Neural cell (in vitro differentiated cells): Measurements from ENCODE around the gene AFF2. TPM values are rescaled to one million over a fixed set of nuclear protein-coding genes. Genes with fewer than 3 reads are reported as not detected.

Experiments used
- H2AFZ ChIP-seq: fragments of 200-600, 300-800 bp; sonication (generic), shearing (Covaris generic); 2 replicates; pipeline ENCODE4 v1.6.0; 2014; ENCODE audit warnings: low read depth, mild to moderate bottlenecking, antibody characterized with exemption, low read length, moderate library complexity
- H3F3A ChIP-seq: fragments of 200-600 bp; shearing (Covaris generic); 2 replicates; pipeline ENCODE4 v1.6.1; 2016; ENCODE audit warnings: mild to moderate bottlenecking, moderate library complexity, mixed read lengths, antibody characterized with exemption, low read length; ENCODE audit not compliant: insufficient read depth, poor library complexity, severe bottlenecking
- H3K27ac ChIP-seq: fragments of 200-600, 300-800 bp; sonication (generic), shearing (Covaris generic); 2 replicates; pipeline ENCODE4 v1.5.1; 2014; ENCODE audit warnings: mild to moderate bottlenecking, low read length, moderate library complexity
- H3K27me3 ChIP-seq: fragments of 300-800, 200-600 bp; sonication (generic), shearing (Covaris generic); 2 replicates; pipeline ENCODE4 v1.6.0; 2014; ENCODE audit warnings: mild to moderate bottlenecking, low read depth, low read length, moderate library complexity; ENCODE audit not compliant: insufficient read depth
- H3K36me3 ChIP-seq: fragments of 300-800, 200-600 bp; sonication (generic), shearing (Covaris generic); 2 replicates; pipeline ENCODE4 v1.5.1; 2014; ENCODE audit warnings: mild to moderate bottlenecking, antibody characterized with exemption, low read length, moderate library complexity; ENCODE audit not compliant: insufficient read depth
- H3K4me2 ChIP-seq: fragments of 300-800, 200-600 bp; sonication (generic), shearing (Covaris generic); 2 replicates; pipeline ENCODE4 v1.6.0; 2014; ENCODE audit warnings: mild to moderate bottlenecking, low read length
- H3K4me3 ChIP-seq: fragments of 300-800, 200-600 bp; sonication (generic), shearing (Covaris generic); 2 replicates; pipeline ENCODE4 v1.5.1; 2014; ENCODE audit warnings: mild to moderate bottlenecking, low read length, moderate library complexity
- H3K79me2 ChIP-seq: fragments of 200-600 bp; shearing (Covaris generic); replicated peaks from 2 replicates; pipeline ENCODE4 v1.6.0; 2014; ENCODE audit warnings: mild to moderate bottlenecking, low read length, moderate library complexity; ENCODE audit not compliant: insufficient read depth
- H3K9ac ChIP-seq: fragments of 300-800, 200-600 bp; sonication (generic), shearing (Covaris generic); 2 replicates; pipeline ENCODE4 v1.6.1; 2016; ENCODE audit warnings: mild to moderate bottlenecking, low read length, mixed read lengths
- H3K9me2 ChIP-seq: fragments of 200-600 bp; shearing (Covaris generic); 2 replicates; pipeline ENCODE4 v1.6.1; 2016; ENCODE audit warnings: mild to moderate bottlenecking, low read length, mixed read lengths; ENCODE audit not compliant: insufficient read depth
- H3K9me3 ChIP-seq: fragments of 200-600, 300-800 bp; sonication (generic), shearing (Covaris generic); 2 replicates; pipeline ENCODE4 v1.6.1; 2016; ENCODE audit warnings: mild to moderate bottlenecking, mixed run types, low read length, moderate library complexity, mixed read lengths
- H4K20me1 ChIP-seq: fragments of 200-600 bp; shearing (Covaris generic); 2 replicates; pipeline ENCODE4 v1.6.1; 2016; ENCODE audit warnings: mild to moderate bottlenecking, mixed run types; ENCODE audit not compliant: insufficient read depth
- CTCF ChIP-seq: fragments of 450-650 bp; IDR thresholded peaks from 2 replicates; pipeline ENCODE4 v1.5.1; 2014; ENCODE audit warnings: antibody characterized with exemption, mild to moderate bottlenecking, moderate library complexity; ENCODE audit not compliant: poor library complexity, severe bottlenecking
- EP300 ChIP-seq: fragments of 450-650 bp; conservative IDR thresholded peaks from 2 replicates; pipeline ENCODE4 v1.6.1; 2014; ENCODE audit warnings: antibody characterized with exemption, mild to moderate bottlenecking, moderate library complexity; ENCODE audit not compliant: poor library complexity, severe bottlenecking
- EZH2 ChIP-seq: fragments of 200-600, 300-800 bp; shearing (Covaris generic), sonication (generic); IDR thresholded peaks from 2 replicates; pipeline ENCODE4 v1.6.1; 2014; ENCODE audit warnings: antibody characterized with exemption, low read length, borderline replicate concordance, mild to moderate bottlenecking; ENCODE audit not compliant: insufficient read depth, poor library complexity, severe bottlenecking
- MXI1 ChIP-seq: fragments of 450-650 bp; conservative IDR thresholded peaks from 2 replicates; pipeline ENCODE4 v1.6.1; 2014; ENCODE audit warnings: antibody characterized with exemption, mild to moderate bottlenecking; ENCODE audit not compliant: poor library complexity, severe bottlenecking
- POLR2AphosphoS5 ChIP-seq: IDR thresholded peaks from 2 replicates; pipeline ENCODE4 v1.6.1; 2012
- RAD21 ChIP-seq: fragments of 450-650 bp; conservative IDR thresholded peaks from 2 replicates; pipeline ENCODE4 v1.6.1; 2014; ENCODE audit warnings: antibody characterized with exemption, mild to moderate bottlenecking, moderate library complexity
- REST ChIP-seq: IDR thresholded peaks from 2 replicates; pipeline ENCODE4 v1.6.1; 2012; ENCODE audit warnings: borderline replicate concordance
- SMC3 ChIP-seq: fragments of 450-650 bp; conservative IDR thresholded peaks from 2 replicates; pipeline ENCODE4 v1.6.1; 2014; ENCODE audit warnings: antibody characterized with exemption, mild to moderate bottlenecking, moderate library complexity; ENCODE audit not compliant: poor library complexity
- TAF1 ChIP-seq: IDR thresholded peaks from 2 replicates; pipeline ENCODE4 v1.6.1; 2012; ENCODE audit warnings: low read depth
- polyA plus RNA-seq: library from polyadenylated mRNA; depleted of rRNA; stranded (reverse); fragments of >200 nt; gene quantifications from 2 replicates; pipeline ENCODE4 v1.2.3, GENCODE V29; 2014

Gene AFF2
- polyA plus RNA-seq, 1 donor from 2014 or later, result 10.5 TPM

- Histone ChIP-seq H3K4me2 (no peak overlapping the region), H3K9ac (no peak overlapping the region), H2AFZ (no peak overlapping the region), H3K36me3 (no peaks in the 10 kb centered on the region), H3K9me2 (no peaks in the 10 kb centered on the region), H3F3A (no peaks in the 10 kb centered on the region), H3K27ac (no peak overlapping the region), H3K4me3 (no peak overlapping the region), H4K20me1 (no peaks in the 10 kb centered on the region), H3K79me2 (no peaks in the 10 kb centered on the region), H3K27me3 (no peaks in the 10 kb centered on the region), H3K9me3 (no peaks in the 10 kb centered on the region)
- no peak for TF ChIP-seq EZH2
- TF ChIP-seq REST, result no peak
- no peak for TF ChIP-seq RAD21
- no peak for TF ChIP-seq MXI1
- no peak for TF ChIP-seq CTCF
- no peak for TF ChIP-seq EP300
- TF ChIP-seq POLR2AphosphoS5, result no peak
- no peak for TF ChIP-seq SMC3
- TF ChIP-seq TAF1, result no peak
These were observed 92.7 kb downstream of the AFF2 start for GRCh38 chrX:148593146-148593545.

GRCh38 chrX:148593987-148594386 lies 93.6 kb downstream of the AFF2 start:
- Histone ChIP-seq H3K36me3 (no peaks in the 10 kb centered on the region), H3K27ac (no peak overlapping the region), H3K9me2 (no peaks in the 10 kb centered on the region), H4K20me1 (no peaks in the 10 kb centered on the region), H3K27me3 (no peaks in the 10 kb centered on the region), H2AFZ (no peak overlapping the region), H3F3A (no peaks in the 10 kb centered on the region), H3K9me3 (no peaks in the 10 kb centered on the region), H3K4me2 (no peak overlapping the region), H3K79me2 (no peaks in the 10 kb centered on the region), H3K4me3 (no peak overlapping the region), H3K9ac (no peak overlapping the region)
- TF ChIP-seq EZH2, result no peak
- no peak for TF ChIP-seq SMC3
- no peak for TF ChIP-seq REST
- no peak for TF ChIP-seq CTCF
- TF ChIP-seq EP300, result no peak
- TF ChIP-seq RAD21, result no peak
- no peak for TF ChIP-seq TAF1
- TF ChIP-seq MXI1, result no peak
- no peak for TF ChIP-seq POLR2AphosphoS5
